Upper lobe of right lung (tissue), 1 donor: ENCODE results near the gene PXDN. TPM values are rescaled to one million over a fixed set of nuclear protein-coding genes. Genes with fewer than 3 reads are reported as not detected.
"Not testable (repeated sequence)": the region's sequence is repeated elsewhere in the genome, so short reads cannot be mapped to it uniquely, and the experiment has no call there.

Source experiments
- ATAC-seq: fragments of 200-7000 bp; cut with Tn5 transposase; one replicate; pipeline ENCODE4 v1.9.1; 2020; ENCODE audit warnings: mild to moderate bottlenecking, moderate library complexity
- DNase-seq: peaks from one replicate; pipeline ENCODE4 v3.0.0-alpha.2; 2020
- H3K27ac ChIP-seq: fragments of 200-600 bp; one replicate; pipeline ENCODE4 v1.8.0; 2022
- H3K27me3 ChIP-seq: fragments of 200-600 bp; one replicate; pipeline ENCODE4 v1.8.0; 2022; ENCODE audit warnings: mild to moderate bottlenecking
- H3K36me3 ChIP-seq: fragments of 200-600 bp; one replicate; pipeline ENCODE4 v1.8.0; 2022
- H3K4me1 ChIP-seq: fragments of 200-600 bp; one replicate; pipeline ENCODE4 v1.8.0; 2022
- H3K4me3 ChIP-seq: fragments of 200-600 bp; one replicate; pipeline ENCODE4 v1.8.0; 2022; ENCODE audit warnings: mild to moderate bottlenecking
- H3K9me3 ChIP-seq: fragments of 200-600 bp; one replicate; pipeline ENCODE4 v1.8.0; 2022
- intact Hi-C: fragments of 100-400 bp; cut with DNase I; formaldehyde crosslinking; loops from one replicate; pipeline ENCODE4 v1.11.0; 2022
- total RNA-seq: library from RNA; stranded (reverse); fragmentation: NEBNext Ultra II Directional; extraction: Animal tissue kit (Norgen Biotek cat#: 25700); gene quantifications from one replicate; pipeline ENCODE4 v1.2.1, GENCODE V29; 2021
- TF ChIP-seq, protein P1 (sequence below): fragments of 200-600 bp; IDR thresholded peaks from one replicate; pipeline ENCODE4 v1.8.0; 2022; ENCODE audit warnings: antibody characterized with exemption
- donor health status: DM: no; HTN: yes; CAD: no; lungs with severe emphysema.

The PXDN gene
- total RNA-seq, 1 donor from 2014 or later, result 58.4 TPM

DNA sequence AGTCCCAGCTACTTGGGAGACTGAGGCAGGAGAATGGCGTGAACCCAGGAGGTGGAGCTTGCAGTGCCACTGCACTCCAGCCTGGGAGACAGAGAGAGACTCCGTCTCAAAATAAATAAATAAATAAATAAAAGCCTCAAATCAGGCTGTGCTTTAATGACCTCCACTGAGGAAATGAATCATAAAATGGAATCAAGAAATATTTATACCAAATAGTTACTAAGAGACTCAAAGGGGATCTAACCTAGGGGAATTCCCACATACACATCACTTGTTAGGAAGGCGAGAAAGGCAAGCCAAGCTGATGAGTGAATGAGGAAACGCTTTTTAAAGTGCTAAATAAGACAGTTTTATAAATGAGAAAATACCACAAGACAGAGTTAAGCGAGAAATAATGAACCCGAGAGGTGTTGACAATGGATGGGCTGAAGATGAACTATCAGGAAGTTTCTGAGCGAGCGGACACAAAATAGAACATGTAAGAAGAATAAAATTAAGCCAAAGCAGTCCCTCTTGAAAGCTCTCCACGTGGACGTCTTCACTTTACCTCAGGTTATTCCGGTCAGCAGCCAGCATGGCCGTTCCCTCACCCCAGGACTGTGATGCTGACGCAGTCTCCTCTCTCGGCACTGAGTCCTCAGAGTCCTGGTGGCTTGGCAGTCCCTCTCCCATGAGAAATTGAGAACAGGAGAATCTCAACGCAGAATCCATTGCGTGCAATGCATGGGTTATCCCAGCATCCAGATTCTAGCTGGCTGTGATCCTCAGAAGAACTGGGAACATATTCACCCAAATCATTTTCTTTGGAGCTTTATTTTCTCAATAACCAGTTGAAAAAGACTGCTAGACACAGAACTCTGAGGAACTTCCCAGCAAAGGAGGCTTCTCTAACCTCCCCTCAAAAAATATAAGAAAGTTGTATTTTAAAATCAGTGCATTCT lies 22.3 kb downstream of the PXDN start:
- Histone ChIP-seq H3K27me3 (no peaks in the 10 kb centered on the region), H3K4me1 (peaks cover 15% of the 10 kb centered on the region), H3K27ac (peak overlapping the region; percentile 82), H3K4me3 (no peak overlapping the region), H3K9me3 (no peaks in the 10 kb centered on the region), H3K36me3 (no peaks in the 10 kb centered on the region)
- TF ChIP-seq, protein P1, sequence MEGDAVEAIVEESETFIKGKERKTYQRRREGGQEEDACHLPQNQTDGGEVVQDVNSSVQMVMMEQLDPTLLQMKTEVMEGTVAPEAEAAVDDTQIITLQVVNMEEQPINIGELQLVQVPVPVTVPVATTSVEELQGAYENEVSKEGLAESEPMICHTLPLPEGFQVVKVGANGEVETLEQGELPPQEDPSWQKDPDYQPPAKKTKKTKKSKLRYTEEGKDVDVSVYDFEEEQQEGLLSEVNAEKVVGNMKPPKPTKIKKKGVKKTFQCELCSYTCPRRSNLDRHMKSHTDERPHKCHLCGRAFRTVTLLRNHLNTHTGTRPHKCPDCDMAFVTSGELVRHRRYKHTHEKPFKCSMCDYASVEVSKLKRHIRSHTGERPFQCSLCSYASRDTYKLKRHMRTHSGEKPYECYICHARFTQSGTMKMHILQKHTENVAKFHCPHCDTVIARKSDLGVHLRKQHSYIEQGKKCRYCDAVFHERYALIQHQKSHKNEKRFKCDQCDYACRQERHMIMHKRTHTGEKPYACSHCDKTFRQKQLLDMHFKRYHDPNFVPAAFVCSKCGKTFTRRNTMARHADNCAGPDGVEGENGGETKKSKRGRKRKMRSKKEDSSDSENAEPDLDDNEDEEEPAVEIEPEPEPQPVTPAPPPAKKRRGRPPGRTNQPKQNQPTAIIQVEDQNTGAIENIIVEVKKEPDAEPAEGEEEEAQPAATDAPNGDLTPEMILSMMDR, result no peak
- DNase-seq (no peak), ATAC-seq (no peak)
- intact Hi-C loops, result no loop called here

DNA sequence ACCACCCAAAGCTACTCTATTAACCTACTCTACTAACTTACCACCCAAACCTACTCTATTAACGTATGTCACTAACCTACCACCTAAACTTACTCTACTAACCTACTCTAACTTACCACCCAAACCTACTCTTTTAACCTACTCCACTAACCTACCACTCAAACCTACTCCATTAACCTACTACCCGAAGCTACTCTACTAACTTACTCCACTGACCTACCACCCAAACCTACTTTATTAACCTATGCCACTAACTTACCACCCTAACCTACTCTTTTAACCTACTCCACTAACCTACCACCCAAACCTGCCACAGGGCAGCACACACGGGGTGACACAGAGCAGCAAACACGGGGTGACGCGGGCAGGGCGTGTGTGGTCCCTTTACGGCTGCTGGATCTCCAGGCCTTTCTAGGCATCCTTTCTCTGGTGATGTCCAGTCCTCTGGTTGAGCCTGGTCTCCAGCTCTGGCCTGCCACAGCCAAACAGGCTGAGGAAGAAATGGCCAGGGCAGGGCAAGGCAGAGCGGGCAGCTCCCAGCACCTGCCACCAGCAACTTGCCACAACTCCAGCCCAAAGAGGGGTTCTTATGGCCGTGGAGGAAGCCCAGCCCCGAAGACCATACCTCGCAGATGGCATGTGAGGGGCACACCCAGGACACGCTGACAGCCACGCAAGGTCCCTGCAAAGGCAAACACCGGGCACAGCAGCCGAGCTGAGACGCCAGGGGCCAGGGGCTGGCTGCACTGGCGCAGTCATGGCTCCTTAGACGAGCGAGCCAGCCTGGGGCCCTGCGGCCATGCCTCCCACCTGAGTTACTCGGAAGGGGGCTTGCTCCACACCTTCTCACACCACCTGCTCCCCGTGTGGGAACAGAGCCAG lies 25.7 kb downstream of the PXDN start:
- Histone ChIP-seq H3K9me3 (no peaks in the 10 kb centered on the region), H3K27me3 (no peaks in the 10 kb centered on the region), H3K4me1 (peaks cover 15% of the 10 kb centered on the region), H3K36me3 (no peaks in the 10 kb centered on the region), H3K27ac (no peak overlapping the region), H3K4me3 (no peak overlapping the region)
- ATAC-seq, result no peak
- DNase-seq, result no peak
- intact Hi-C loops, result no loop called here
- TF ChIP-seq, protein P1, result no peak

DNA sequence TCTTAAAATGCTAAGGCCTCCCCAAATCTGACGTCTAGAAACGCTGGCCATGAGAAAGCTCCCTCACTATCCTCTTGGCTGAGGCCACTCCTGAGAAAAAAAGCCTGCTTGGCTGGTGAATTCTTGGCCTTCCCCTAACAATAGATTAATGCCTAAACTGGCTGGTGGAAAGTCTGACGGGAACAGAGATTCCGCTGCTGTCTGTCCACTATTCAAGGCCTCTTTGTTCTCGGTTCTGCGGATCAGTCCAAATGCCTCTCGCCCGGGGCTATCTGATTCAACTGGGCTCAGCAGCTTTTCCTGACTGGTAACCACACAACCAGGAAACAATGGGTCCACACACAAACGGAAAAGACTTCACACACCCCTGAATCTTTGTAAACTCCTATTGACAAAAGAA lies 27.2 kb downstream of the PXDN start:
- no peak overlapping the region for H3K27ac ChIP-seq
- no peaks in the 10 kb centered on the region for H3K36me3 ChIP-seq
- TF ChIP-seq, protein P1, result no peak
- intact Hi-C loops, result no loop called here
- H3K4me1 ChIP-seq, result peaks cover 13% of the 10 kb centered on the region
- DNase-seq (no peak), ATAC-seq (no peak)
- H3K4me3 ChIP-seq, result no peak overlapping the region
- no peaks in the 10 kb centered on the region for H3K27me3 ChIP-seq
- H3K9me3 ChIP-seq, result no peaks in the 10 kb centered on the region

DNA sequence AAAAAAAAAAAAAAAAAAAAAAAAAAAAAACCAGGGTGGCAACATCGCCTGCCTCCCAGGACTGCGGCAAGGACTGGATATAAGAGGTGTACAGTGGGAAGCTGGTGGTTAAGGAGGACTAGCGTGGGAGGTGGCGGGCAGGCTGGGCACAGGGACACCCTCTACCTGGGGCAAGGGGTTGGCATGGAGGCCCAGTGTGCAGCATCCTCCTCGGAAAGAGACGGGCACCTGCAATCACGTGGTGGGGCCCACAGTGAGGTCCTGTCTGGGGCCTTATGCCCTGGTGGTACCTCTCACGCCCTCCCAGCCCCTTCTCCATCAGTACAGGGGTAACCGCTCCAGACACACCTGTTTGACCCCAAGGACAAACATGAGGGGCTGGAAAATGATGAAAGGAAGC lies 27.9 kb downstream of the PXDN start:
- no peak for ATAC-seq
- TF ChIP-seq, protein P1, result no peak
- H3K9me3 ChIP-seq, result no peaks in the 10 kb centered on the region
- H3K36me3 ChIP-seq, result no peaks in the 10 kb centered on the region
- peaks cover 6% of the 10 kb centered on the region for H3K4me1 ChIP-seq
- no peak overlapping the region for H3K4me3 ChIP-seq
- intact Hi-C loops, result no loop called here
- DNase-seq, result no peak
- no peak overlapping the region for H3K27ac ChIP-seq
- no peaks in the 10 kb centered on the region for H3K27me3 ChIP-seq

DNA sequence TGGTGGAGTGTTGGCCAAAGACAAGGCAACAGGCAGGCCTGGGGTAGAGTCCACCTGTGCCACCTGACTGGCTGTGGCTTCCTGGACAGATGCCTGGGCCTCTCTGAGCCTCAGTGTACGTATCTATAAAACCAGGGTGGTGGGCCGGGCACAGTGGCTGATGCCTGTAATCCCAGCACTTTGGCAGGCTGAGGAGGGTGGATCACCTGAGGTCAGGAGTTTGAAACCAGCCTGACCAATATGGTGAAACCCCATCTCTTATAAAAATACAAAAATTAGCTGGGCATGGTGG lies 28.4 kb downstream of the PXDN start:
- H3K4me3 ChIP-seq, DNase-seq, H3K9me3 ChIP-seq, H3K36me3 ChIP-seq, H3K4me1 ChIP-seq, H3K27ac ChIP-seq, intact Hi-C loops, ATAC-seq, H3K27me3 ChIP-seq: not testable (repeated sequence)
